K562 treated with DMSO at 1 percent for 4 hours (cell line): Measurements from ENCODE around the gene AOC3. TPM values are rescaled to one million over a fixed set of nuclear protein-coding genes. Genes with fewer than 3 reads are reported as not detected.

Source experiments
- total RNA-seq: library from RNA; unstranded; fragments of 300-600 nt; gene quantifications from 2 replicates; pipeline ENCODE4 v1.2.3, GENCODE V29; 2022; ENCODE audit not compliant: insufficient read depth

AOC3 gene, protein sequence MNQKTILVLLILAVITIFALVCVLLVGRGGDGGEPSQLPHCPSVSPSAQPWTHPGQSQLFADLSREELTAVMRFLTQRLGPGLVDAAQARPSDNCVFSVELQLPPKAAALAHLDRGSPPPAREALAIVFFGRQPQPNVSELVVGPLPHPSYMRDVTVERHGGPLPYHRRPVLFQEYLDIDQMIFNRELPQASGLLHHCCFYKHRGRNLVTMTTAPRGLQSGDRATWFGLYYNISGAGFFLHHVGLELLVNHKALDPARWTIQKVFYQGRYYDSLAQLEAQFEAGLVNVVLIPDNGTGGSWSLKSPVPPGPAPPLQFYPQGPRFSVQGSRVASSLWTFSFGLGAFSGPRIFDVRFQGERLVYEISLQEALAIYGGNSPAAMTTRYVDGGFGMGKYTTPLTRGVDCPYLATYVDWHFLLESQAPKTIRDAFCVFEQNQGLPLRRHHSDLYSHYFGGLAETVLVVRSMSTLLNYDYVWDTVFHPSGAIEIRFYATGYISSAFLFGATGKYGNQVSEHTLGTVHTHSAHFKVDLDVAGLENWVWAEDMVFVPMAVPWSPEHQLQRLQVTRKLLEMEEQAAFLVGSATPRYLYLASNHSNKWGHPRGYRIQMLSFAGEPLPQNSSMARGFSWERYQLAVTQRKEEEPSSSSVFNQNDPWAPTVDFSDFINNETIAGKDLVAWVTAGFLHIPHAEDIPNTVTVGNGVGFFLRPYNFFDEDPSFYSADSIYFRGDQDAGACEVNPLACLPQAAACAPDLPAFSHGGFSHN
- 3.9 and 5.9 TPM in 2 replicates for total RNA-seq

DNA sequence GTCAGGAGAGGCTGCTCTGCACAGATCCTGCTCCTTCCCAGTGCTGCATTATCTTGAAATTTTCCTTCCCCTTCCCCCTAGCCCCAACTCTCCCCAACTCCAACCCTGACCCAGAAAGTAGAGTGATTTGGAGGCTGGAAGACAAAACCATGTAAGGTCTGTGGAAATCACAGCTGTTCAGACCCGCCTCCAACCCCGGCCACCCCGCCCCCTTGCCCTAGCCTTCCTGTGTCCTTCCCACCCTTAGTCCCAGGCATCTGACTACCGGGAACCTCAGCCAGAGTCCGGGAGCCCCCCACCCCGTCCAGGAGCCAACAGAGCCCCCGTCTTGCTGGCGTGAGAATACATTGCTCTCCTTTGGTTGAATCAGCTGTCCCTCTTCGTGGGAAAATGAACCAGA lies at the start of gene AOC3:
TSS of gene AOC3 (plus strand) at position 246 of the 400 bp plus-strand sequence. CDS start at position 391, 145 bp downstream.

GRCh38 chr17:42832934-42833766 lies 17.8 kb upstream of the AOC3 start, which contains the start of gene PSME3:
TSS of gene PSME3 (plus strand) at chr17:42833397. CDS start at chr17:42833632, 235 bp downstream.

DNA sequence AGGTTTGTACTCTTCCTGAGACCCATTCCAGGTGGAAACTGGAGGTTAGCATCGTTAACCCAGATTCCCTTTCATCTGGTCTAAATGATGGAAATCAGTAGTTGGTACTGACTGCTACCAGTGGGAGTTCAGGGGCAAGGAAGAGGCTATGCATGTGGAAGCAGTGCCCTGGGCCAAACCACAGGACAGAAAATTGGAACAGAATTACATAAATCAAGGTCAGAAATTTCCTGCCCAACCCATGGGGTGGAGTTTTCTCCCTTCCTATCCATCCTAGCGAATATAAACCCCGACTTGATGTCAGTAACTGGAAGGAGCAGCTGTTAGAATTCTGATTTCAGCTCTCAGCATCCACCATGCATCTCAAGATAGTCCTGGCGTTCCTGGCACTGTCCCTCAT lies 6.7 kb upstream of the AOC3 start, which contains the start of gene AOC2:
TSS of gene AOC2 (plus strand) at position 310 of the 400 bp plus-strand sequence. CDS start at position 357, 47 bp downstream.

DNA sequence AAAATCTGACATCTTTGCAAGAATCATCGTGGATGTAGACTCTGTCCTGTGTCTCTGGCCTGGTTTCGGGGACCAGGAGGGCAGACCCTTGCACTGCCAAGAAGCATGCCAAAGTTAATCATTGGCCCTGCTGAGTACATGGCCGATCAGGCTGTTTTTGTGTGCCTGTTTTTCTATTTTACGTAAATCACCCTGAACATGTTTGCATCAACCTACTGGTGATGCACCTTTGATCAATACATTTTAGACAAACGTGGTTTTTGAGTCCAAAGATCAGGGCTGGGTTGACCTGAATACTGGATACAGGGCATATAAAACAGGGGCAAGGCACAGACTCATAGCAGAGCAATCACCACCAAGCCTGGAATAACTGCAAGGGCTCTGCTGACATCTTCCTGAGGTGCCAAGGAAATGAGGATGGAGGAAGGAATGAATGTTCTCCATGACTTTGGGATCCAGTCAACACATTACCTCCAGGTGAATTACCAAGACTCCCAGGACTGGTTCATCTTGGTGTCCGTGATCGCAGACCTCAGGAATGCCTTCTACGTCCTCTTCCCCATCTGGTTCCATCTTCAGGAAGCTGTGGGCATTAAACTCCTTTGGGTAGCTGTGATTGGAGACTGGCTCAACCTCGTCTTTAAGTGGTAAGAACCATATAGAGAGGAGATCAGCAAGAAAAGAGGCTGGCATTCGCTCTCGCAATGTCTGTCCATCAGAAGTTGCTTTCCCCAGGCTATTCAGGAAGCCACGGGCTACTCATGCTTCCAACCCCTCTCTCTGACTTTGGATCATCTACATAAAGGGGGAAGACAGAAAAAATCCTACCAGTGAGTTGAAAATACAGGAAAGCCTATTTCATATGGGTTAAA lies 49.7 kb downstream of the AOC3 start, which contains the start of gene G6PC1:
TSS of gene G6PC1 (plus strand) at position 340 of the 872 bp plus-strand sequence. CDS start at position 418, 78 bp downstream.

Other genes starting within 250 kb of the AOC3 start
- 19.3 and 21.9 TPM in 2 replicates for gene RETREG3, start 241.8 kb upstream of the AOC3 start, total RNA-seq
- 113 and 129 TPM in 2 replicates for gene TUBG1, start 241.5 kb upstream of the AOC3 start, total RNA-seq
- not detected in 2 replicates for gene TUBG2, start 191.9 kb upstream of the AOC3 start, total RNA-seq
- 32.9 and 42.6 TPM in 2 replicates for gene PLEKHH3, start 174.2 kb upstream of the AOC3 start, total RNA-seq
- 7.6 and 9.2 TPM in 2 replicates for gene CCR10, start 169.4 kb upstream of the AOC3 start, total RNA-seq
- 1.3 and 3.1 TPM in 2 replicates for gene CNTNAP1, start 168.7 kb upstream of the AOC3 start, total RNA-seq
- 17.7 and 17.9 TPM in 2 replicates for gene EZH1, start 106.2 kb upstream of the AOC3 start, total RNA-seq
- gene RAMP2, start 90.0 kb upstream of the AOC3 start, total RNA-seq: not detected in 2 replicates
- 93.6 and 122 TPM in 2 replicates for gene VPS25, start 77.8 kb upstream of the AOC3 start, total RNA-seq
- 5.5 and 14.0 TPM in 2 replicates for gene WNK4, start 70.6 kb upstream of the AOC3 start, total RNA-seq
- gene COA3, start 52.5 kb upstream of the AOC3 start, total RNA-seq: 45.6 and 46.7 TPM in 2 replicates
- gene CNTD1, start 52.3 kb upstream of the AOC3 start, total RNA-seq: not detected in 2 replicates
- 32.0 and 36.7 TPM in 2 replicates for gene BECN1, start 26.9 kb upstream of the AOC3 start, total RNA-seq
- 90.8 and 94.0 TPM in 2 replicates for gene PSME3, start 17.8 kb upstream of the AOC3 start, total RNA-seq
- 6.7 and 7.0 TPM in 2 replicates for gene AOC2, start 6.6 kb upstream of the AOC3 start, total RNA-seq
- gene G6PC1, start 49.6 kb downstream of the AOC3 start, total RNA-seq: not detected in 2 replicates
- gene AARSD1, start 113.3 kb downstream of the AOC3 start, total RNA-seq: 25.6 and 25.8 TPM in 2 replicates
- 3.6 and 5.7 TPM in 2 replicates for gene PTGES3L, start 128.9 kb downstream of the AOC3 start, total RNA-seq
- gene RUNDC1, start 129.4 kb downstream of the AOC3 start, total RNA-seq: 8.2 and 10.7 TPM in 2 replicates
- 5,237 and 5,369 TPM in 2 replicates for gene RPL27, start 147.2 kb downstream of the AOC3 start, total RNA-seq
- 27.4 and 35.9 TPM in 2 replicates for gene IFI35, start 155.6 kb downstream of the AOC3 start, total RNA-seq
- gene VAT1, start 171.2 kb downstream of the AOC3 start, total RNA-seq: 415 and 432 TPM in 2 replicates
- gene RND2, start 174.0 kb downstream of the AOC3 start, total RNA-seq: 2.1 and 2.3 TPM in 2 replicates